C4-2B (cell line): ENCODE data around the gene BCL2L14.

ENCODE experiments used
- CTCF ChIP-seq: fragments of 450-650 bp; conservative IDR thresholded peaks from 2 replicates; pipeline ENCODE4 v1.5.1; 2017; ENCODE audit warnings: mild to moderate bottlenecking
- ZFX ChIP-seq: fragments of 450-650 bp; IDR thresholded peaks from 2 replicates; pipeline ENCODE4 v1.6.1; 2017

- TF ChIP-seq CTCF: no peak
- TF ChIP-seq ZFX: no peak
Observed at GRCh38 chr12:12034344-12034743, 36.4 kb upstream of the BCL2L14 start.
